GM12878 (cell line): ENCODE measurements around the gene PLA2G12B. TPM values are rescaled to one million over a fixed set of nuclear protein-coding genes. Genes with fewer than 3 reads are reported as not detected.

Source experiments
- ATAC-seq: fragments of 200-7000 bp; cut with Tn5 transposase; 3 replicates; pipeline ENCODE4 v1.9.1; 2020; ENCODE audit warnings: mild to moderate bottlenecking, moderate library complexity
- BruUV-seq: library from RNA; stranded (reverse); fragments of 400-500 nt; replicated peaks from 2 replicates; lab custom pipeline; 2021; lab: Mats Ljungman, UMichigan
- CTCF ChIA-PET: fragments of 300-600 bp; sonication (Branson Sonifier 250); formaldehyde crosslinking; extraction: SDS; loops from one replicate; lab custom pipeline; 2021; ENCODE audit warnings: inconsistent platforms; lab: Yijun Ruan, JAX
- POLR2A ChIA-PET: fragments of 350-600 bp; formaldehyde crosslinking; extraction: SDS; loops from one replicate; lab custom pipeline; 2021; ENCODE audit warnings: inconsistent platforms; lab: Charles Lee
- RAD21 ChIA-PET: fragments of 300-600 bp; sonication (Branson Sonifier 250); formaldehyde crosslinking; loops from one replicate; lab custom pipeline; 2023; ENCODE audit warnings: antibody characterized with exemption; ENCODE audit not compliant: unreplicated experiment; lab: Charles Lee
- SMC1A ChIA-PET: fragments of 300-600 bp; sonication (Branson Sonifier 250); formaldehyde crosslinking; loops from one replicate; lab custom pipeline; 2023; ENCODE audit not compliant: unreplicated experiment, uncharacterized antibody; lab: Charles Lee
- DNase-seq: peaks from one replicate; pipeline ENCODE4 v3.0.0-alpha.2; 2011; ENCODE audit warnings: low read depth, low spot score
- FAIRE-seq: peaks from 3 replicates; lab custom pipeline; 2011; peaks lifted over from hg19 to GRCh38; lab: Jason Lieb, UNC
- H2AFZ ChIP-seq: 2 replicates; pipeline ENCODE4 v1.6.0; 2011; ENCODE audit warnings: low read depth, low read length, control low read depth; ENCODE audit not compliant: control insufficient read depth
- H3K27ac ChIP-seq: 2 replicates; pipeline ENCODE4 v1.5.1; 2011; ENCODE audit warnings: control low read depth; ENCODE audit not compliant: control insufficient read depth, insufficient read depth
- H3K27me3 ChIP-seq, 2 experiments: replicated peaks in 1 of 2; 2 replicates each; pipeline versions ENCODE4 v1.6.0 to v1.6.1; 2011; ENCODE audit warnings: low read length in 1 of 2; ENCODE audit not compliant: control insufficient read depth in 2 of 2, insufficient read depth in 2 of 2
- H3K36me3 ChIP-seq, 2 experiments: 2 replicates each; pipeline ENCODE4 v1.5.1; 2011; ENCODE audit warnings: low read length in 1 of 2; ENCODE audit not compliant: control insufficient read depth in 2 of 2, insufficient read depth in 2 of 2
- H3K4me1 ChIP-seq: 2 replicates; pipeline ENCODE4 v1.6.1; 2011; ENCODE audit warnings: mild to moderate bottlenecking, low read length, moderate library complexity, mixed read lengths; ENCODE audit not compliant: control insufficient read depth, insufficient read depth
- H3K4me2 ChIP-seq: 2 replicates; pipeline ENCODE4 v1.6.0; 2011; ENCODE audit warnings: control low read depth; ENCODE audit not compliant: control insufficient read depth, insufficient read depth
- H3K4me3 ChIP-seq: fragments of 200-600 bp; sonication (generic); 2 replicates; pipeline ENCODE4 v1.5.1; 2016
- H3K79me2 ChIP-seq: 2 replicates; pipeline ENCODE4 v1.6.0; 2011; ENCODE audit warnings: low read length; ENCODE audit not compliant: control insufficient read depth, insufficient read depth
- H3K9ac ChIP-seq: 2 replicates; pipeline ENCODE4 v1.8.0; 2011; ENCODE audit warnings: low read length, control low read depth, mixed read lengths; ENCODE audit not compliant: control insufficient read depth, insufficient read depth
- H3K9me3 ChIP-seq: replicated peaks from 3 replicates; pipeline ENCODE4 v1.5.1; 2011; ENCODE audit warnings: mild to moderate bottlenecking, low read length; ENCODE audit not compliant: control insufficient read depth, insufficient read depth
- H4K20me1 ChIP-seq: 2 replicates; pipeline ENCODE4 v1.6.0; 2011; ENCODE audit not compliant: control insufficient read depth, insufficient read depth
- CHD4 ChIP-seq: fragments of 200-600 bp; sonication (generic); IDR thresholded peaks from 2 replicates; pipeline ENCODE4 v1.6.1; 2016; ENCODE audit warnings: mild to moderate bottlenecking
- CREB1 ChIP-seq: IDR thresholded peaks from 2 replicates; pipeline ENCODE4 v1.6.1; 2012; ENCODE audit warnings: low read depth, mild to moderate bottlenecking, inconsistent platforms
- KDM1A ChIP-seq: fragments of 200-600 bp; sonication (generic); IDR thresholded peaks from 2 replicates; pipeline ENCODE4 v1.6.1; 2016; ENCODE audit warnings: borderline replicate concordance
- KLF5 ChIP-seq: fragments of 450-650 bp; IDR thresholded peaks from 2 replicates; pipeline ENCODE4 v1.6.1; 2014; ENCODE audit warnings: mild to moderate bottlenecking; ENCODE audit not compliant: partially characterized antibody
- NBN ChIP-seq: fragments of 450-650 bp; IDR thresholded peaks from 2 replicates; pipeline ENCODE4 v1.6.1; 2016
- POLR2A ChIP-seq: IDR thresholded peaks from 2 replicates; pipeline ENCODE4 v1.6.1; 2011; ENCODE audit warnings: low read depth, mild to moderate bottlenecking, low read length
- POLR2AphosphoS5 ChIP-seq: IDR thresholded peaks from 2 replicates; pipeline ENCODE4 v1.6.1; 2011; ENCODE audit warnings: mild to moderate bottlenecking, low read length, inconsistent platforms
- PRDM15 ChIP-seq: fragments of 450-650 bp; formaldehyde crosslinking; IDR thresholded peaks from 2 replicates; pipeline ENCODE4 v1.4.0; 2020; ENCODE audit warnings: mild to moderate bottlenecking, moderate library complexity
- SIX5 ChIP-seq: IDR thresholded peaks from 2 replicates; pipeline ENCODE4 v1.6.1; 2011; ENCODE audit warnings: mild to moderate bottlenecking, low read depth, low read length, moderate library complexity; ENCODE audit not compliant: severe bottlenecking
- YY1 ChIP-seq: IDR thresholded peaks from 2 replicates; pipeline ENCODE4 v1.6.1; 2011; ENCODE audit warnings: low read depth, mild to moderate bottlenecking, low read length
- ZBTB4 ChIP-seq: fragments of 450-650 bp; formaldehyde crosslinking; IDR thresholded peaks from 2 replicates; pipeline ENCODE4 v1.4.0; 2022; ENCODE audit warnings: mild to moderate bottlenecking, moderate library complexity
- ZNF384 ChIP-seq: IDR thresholded peaks from 2 replicates; pipeline ENCODE4 v1.6.1; 2012; ENCODE audit warnings: low read depth, mild to moderate bottlenecking, low read length, improper control_type of control experiment, borderline replicate concordance
- ZNF592 ChIP-seq: fragments of 450-650 bp; IDR thresholded peaks from 2 replicates; pipeline ENCODE4 v1.6.1; 2017; ENCODE audit warnings: mild to moderate bottlenecking, moderate library complexity
- WGBS: methylation state at CpG from one replicate; pipeline ENCODE4 v1.1.6; 2016; ENCODE audit warnings: low lambda C conversion rate; ENCODE audit not compliant: insufficient replicate concordance, insufficient coverage; ENCODE audit errors: missing lambda C conversion rate; 5-methylcytosine and 5-hydroxymethylcytosine counted together
- in situ Hi-C: fragments of 300-500 bp; cut with MboI; formaldehyde crosslinking; loops from 9 replicates; pipeline ENCODE4 v1.14.3; 2018; ENCODE audit warnings: mixed read lengths
- intact Hi-C: fragments of 100-400 bp; cut with micrococcal nuclease; formaldehyde crosslinking; loops from one replicate; pipeline ENCODE4 v1.14.2; 2022; ENCODE audit not compliant: unreplicated experiment
- polyA plus RNA-seq, 11 experiments: library from polyadenylated mRNA; depleted of rRNA in 4 of 11; unstranded in 6 of 11; stranded (reverse) in 5 of 11; fragments of >200 nt; fragmentation: Nextera tagmentation in 4 of 11; fragmentation: Illumina TruSeq in 1 of 11; extraction: Ambion mirVana in 4 of 11; extraction: Trizol in 1 of 11; gene quantifications; 1 replicate in 1 of 11; 2 replicates in 10 of 11; pipeline versions ENCODE4 v1.2.1 to v1.2.3, GENCODE V29; 2011 to 2016; ENCODE audit warnings: inconsistent platforms in 2 of 11, missing spikeins in 2 of 11, low read depth in 1 of 11
- total RNA-seq, 4 experiments: library from RNA; depleted of rRNA in 3 of 4; stranded (reverse); fragments of >200 nt in 3 of 4; fragmentation: Illumina TruSeq in 1 of 4; extraction: Trizol in 1 of 4; gene quantifications; 2 replicates each; pipeline versions ENCODE4 v1.2.1 to v1.2.3, GENCODE V29; 2013 to 2021

PLA2G12B gene
- total and polyA plus RNA-seq, 10 of the 15 experiments (the other 5 are each of a cell fraction or from before 2014, with no cell fraction given), result not detected

GRCh38 chr10:72886621-72887020 lies 68.0 kb downstream of the PLA2G12B start (continued):
- no peak for TF ChIP-seq CREB1

- 35% methylated on average over 2 of the region's 2 CpGs for WGBS
- Histone ChIP-seq H3K27ac (no peak overlapping the region), H3K4me2 (no peak overlapping the region), H3K9me3 (no peaks in the 10 kb centered on the region), H3K4me1 (no peaks in the 10 kb centered on the region), H3K27me3 (no peaks in the 10 kb centered on the region), H2AFZ (no peak overlapping the region), H3K36me3 (no peaks in the 10 kb centered on the region), H3K4me3 (no peak overlapping the region), H3K9ac (no peak overlapping the region), H3K79me2 (no peaks in the 10 kb centered on the region), H4K20me1 (no peaks in the 10 kb centered on the region)
- no TSS peak for BruUV-seq
- CTCF ChIA-PET, result interaction anchor here (1.8 kb wide), 1 partner anchor 10 kb away, joined by 5 read pairs; no protein-coding TSS in a partner anchor
- SMC1A ChIA-PET, result interaction anchor here (0.8 kb wide), 1 partner anchor 521 kb away, joined by 5 read pairs; no protein-coding TSS in a partner anchor
- ATAC-seq (no peak), DNase-seq (no peak), FAIRE-seq (no peak)
- intact Hi-C loops, result no loop called here
- POLR2A ChIA-PET, result interaction anchor here (0.6 kb wide), 1 partner anchor 198 kb away, joined by 3 read pairs; no protein-coding TSS in a partner anchor
- in situ Hi-C loops, result no loop called here
- RAD21 ChIA-PET, result no interaction called here
- TF ChIP-seq KLF5 (no peak), SIX5 (no peak), NBN (no peak), ZNF592 (no peak), YY1 (no peak), POLR2AphosphoS5 (no peak), ZNF384 (no peak), POLR2A (no peak), ZBTB4 (CRISPR knock-in tag) (no peak), CHD4 (no peak), KDM1A (no peak), PRDM15 (no peak)
Observed at GRCh38 chr10:72885953-72886352, 68.7 kb downstream of the PLA2G12B start.
